ENCODE results near the gene GALC. TPM values are rescaled to one million over a fixed set of nuclear protein-coding genes. Genes with fewer than 3 reads are reported as not detected.

GALC gene
- total RNA-seq, result 14.4 and 21.3 TPM in 2 replicates

GRCh38 chr14:87992718-87993628 lies at the start of gene GALC:
Gene GALC, minus strand, starts transcription at chr14:87993182. Its CDS starts 18 bp downstream, at chr14:87993164.

DNA sequence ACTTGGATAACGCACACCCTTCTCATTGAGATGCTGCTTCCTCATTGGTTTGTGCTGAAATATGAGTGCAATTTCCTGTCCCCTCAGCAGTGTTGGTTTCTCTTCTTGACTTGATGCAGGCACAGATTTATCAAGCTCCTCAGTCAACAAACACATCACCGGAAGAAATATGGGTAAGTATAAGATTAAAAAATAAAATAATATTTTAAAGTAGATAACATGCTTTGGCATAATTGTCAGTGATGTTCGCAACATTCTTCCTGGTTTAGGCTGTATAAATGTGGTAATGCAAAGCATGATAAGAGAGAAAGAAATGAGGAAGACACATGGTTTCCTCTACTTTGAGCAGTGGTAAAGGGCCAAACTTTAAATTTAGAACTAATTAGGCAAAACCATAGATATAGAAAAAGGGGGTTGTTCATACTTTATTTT lies 12.1 kb upstream of the GALC start, which contains the start of gene GPR65:
TSS of gene GPR65 (plus strand) at position 86 of the 432 bp plus-strand sequence. CDS start 5,713 bp downstream, outside the sequence.

Other genes starting within 250 kb of the GALC start
- gene GPR65, start 12.0 kb upstream of the GALC start, total RNA-seq, result 0.06 and 0.10 TPM in 2 replicates